Measurements from ENCODE around the gene FRAS1. TPM values are rescaled to one million over a fixed set of nuclear protein-coding genes. Genes with fewer than 3 reads are reported as not detected.

FRAS1 gene
- total and polyA plus RNA-seq, 2 of the 8 experiments (the other 6 are each of a cell fraction or from before 2014, with no cell fraction given) = 38.5 to 109 TPM

GRCh38 chr4:78186597-78187543 is 129.7 kb downstream of the FRAS1 start:
- no peak overlapping the region for H2BK12ac ChIP-seq (ENCODE audit: low read depth, low read length)
- no peaks in the 10 kb centered on the region; the same call in 1 of the 2 replicates for H3K23me2 ChIP-seq (ENCODE audit: low read depth, low read length)
- H3K79me1 ChIP-seq (ENCODE audit: low read depth, low read length) = peaks cover 5% of the 10 kb centered on the region; the same call in 1 of the 2 replicates
- H2BK5ac ChIP-seq (ENCODE audit: low read depth, low read length) = no peak overlapping the region
- peaks cover 0 to 4% (median 1%) of the 10 kb centered on the region in 4 experiments; a peak in 4 of 8 replicates for H3K36me3 ChIP-seq (ENCODE audit: control insufficient read depth in 2 of 4, insufficient read depth in 4 of 4, low read length in 3 of 4)
- peaks cover 0 to 8% (median 0%) of the 10 kb centered on the region in 4 experiments; a peak in 2 of 7 replicates for H3K4me1 ChIP-seq (replicated peaks in 1 of 4; ENCODE audit: control insufficient read depth in 3 of 4, insufficient read depth in 4 of 4, low read length in 3 of 4)
- no peak overlapping the region for H3K56ac ChIP-seq (replicated peaks; ENCODE audit: insufficient read length, low read depth, low read length)
- H2AK5ac ChIP-seq (ENCODE audit: low read depth, low read length) = no peak overlapping the region
- peaks cover 3 to 5% of the 10 kb centered on the region in 2 experiments for H4K20me1 ChIP-seq (replicated peaks in 1 of 2; ENCODE audit: control insufficient read depth in 1 of 2, insufficient read depth in 2 of 2, low read length in 2 of 2)
- H3K9ac ChIP-seq (replicated peaks in 1 of 4; ENCODE audit: extremely low read depth in 1 of 4, low read depth in 3 of 4, low read length in 3 of 4) = no peak overlapping the region
- CTCF ChIA-PET (ENCODE audit: partially characterized antibody) = interaction anchor here (0.6 to 3.0 kb wide), 2 partner anchors 192 to 485 kb away, joined by 3 to 7 read pairs; no protein-coding TSS in a partner anchor
- H3K4ac ChIP-seq (replicated peaks; ENCODE audit: insufficient read length, low read depth, low read length) = no peak overlapping the region
- H3K79me2 ChIP-seq (ENCODE audit: control insufficient read depth in 1 of 2, insufficient read depth in 2 of 2, low read length in 2 of 2) = peaks cover 0 to 94% of the 10 kb centered on the region in 2 experiments; a peak in 3 of 4 replicates
- no peak for FAIRE-seq
- no peak overlapping the region for H3K18ac ChIP-seq (ENCODE audit: extremely low read depth, low read length)
- POLR2A ChIA-PET (ENCODE audit: partially characterized antibody) = interaction anchor here (1.1 to 1.3 kb wide), 2 partner anchors 14 to 24 kb away, joined by 3 read pairs; no protein-coding TSS in a partner anchor
- no peak for DNase-seq (ENCODE audit: low read depth in 1 of 2, low spot score in 2 of 2)
- H4K91ac ChIP-seq (replicated peaks; ENCODE audit: insufficient read length, low read length) = no peak overlapping the region
- H3K14ac ChIP-seq (ENCODE audit: insufficient read length) = no peak overlapping the region
- no peak overlapping the region for H2BK20ac ChIP-seq (ENCODE audit: low read length)
- no peak overlapping the region for H4K5ac ChIP-seq (ENCODE audit: insufficient read length, low read depth, low read length)
- no peak overlapping the region for H3K23ac ChIP-seq (ENCODE audit: insufficient read length)
- H3K9me3 ChIP-seq (ENCODE audit: insufficient read depth in 2 of 2, low read depth in 1 of 2, low read length in 1 of 2) = no peaks in the 10 kb centered on the region
- H4K8ac ChIP-seq (ENCODE audit: extremely low read depth, insufficient read depth, low read length) = no peak overlapping the region
- H2AFZ ChIP-seq (ENCODE audit: low read length) = no peak overlapping the region
- H3K27me3 ChIP-seq (replicated peaks in 1 of 4; ENCODE audit: control insufficient read depth in 3 of 4, extremely low read depth in 1 of 4, insufficient read depth in 3 of 4, low read length in 3 of 4) = no peaks in the 10 kb centered on the region
- no peak overlapping the region for H3K4me2 ChIP-seq (ENCODE audit: insufficient read depth in 1 of 2, low read depth in 2 of 2, low read length in 2 of 2)
- no peak overlapping the region for H3K27ac ChIP-seq (ENCODE audit: low read depth, low read length)
- no peak overlapping the region for H2BK15ac ChIP-seq (ENCODE audit: low read length)
- 82% methylated on average over 6 of the region's 6 CpGs; no CpG with 5 or more reads in 1 of the 2 experiments for WGBS, 2 experiments (ENCODE audit: extremely low coverage in 1 of 2, insufficient coverage in 1 of 2, insufficient read length in 1 of 2, insufficient replicate concordance in 2 of 2, low coverage in 1 of 2, low lambda C conversion rate in 2 of 2, missing lambda C conversion rate in 1 of 2)
- no peak overlapping the region for H3K4me3 ChIP-seq (ENCODE audit: extremely low read depth in 1 of 4, insufficient read depth in 2 of 4, low read depth in 3 of 4, low read length in 4 of 4)
- H2BK120ac ChIP-seq (replicated peaks; ENCODE audit: low read depth, low read length) = no peak overlapping the region
- TF ChIP-seq SUZ12 (IDR thresholded peaks at IDR 0.05; ENCODE audit: low read length) = no peak
- TF ChIP-seq BCL11A (IDR thresholded peaks at IDR 0.05; ENCODE audit: low read depth in 2 of 2, low read length in 2 of 2) = no peak
- TF ChIP-seq YY1 (IDR thresholded peaks at IDR 0.05; ENCODE audit: low read depth, low read length) = no peak
- TF ChIP-seq JUND (IDR thresholded peaks at IDR 0.05; ENCODE audit: low read length) = no peak
- no peak for TF ChIP-seq EGR1 (IDR thresholded peaks at IDR 0.05; ENCODE audit: borderline replicate concordance, low read depth, low read length)
- no peak for TF ChIP-seq HDAC6 (IDR thresholded peaks at IDR 0.05; ENCODE audit: low read depth, low read length)
- no peak for TF ChIP-seq GABPA (IDR thresholded peaks at IDR 0.05; ENCODE audit: borderline replicate concordance, insufficient read depth, low read length)
- TF ChIP-seq MAX (IDR thresholded peaks at IDR 0.05) = no peak
- TF ChIP-seq CBX5 (IDR thresholded peaks at IDR 0.05; ENCODE audit: low read depth, low read length) = no peak
- TF ChIP-seq USF2 (IDR thresholded peaks at IDR 0.05; ENCODE audit: low read length) = no peak

All from H1 (cell line).